Caco-2 (cell line): Measurements from ENCODE around the gene RBM48. TPM values are rescaled to one million over a fixed set of nuclear protein-coding genes. Genes with fewer than 3 reads are reported as not detected.

ENCODE experiments used
- BruUV-seq: library from RNA; stranded (reverse); fragments of 400-500 nt; replicated peaks from 2 replicates; lab custom pipeline; 2021; lab: Mats Ljungman, UMichigan
- CTCF ChIA-PET: fragments of 300-600 bp; sonication (Branson Sonifier 250); formaldehyde crosslinking; loops from one replicate; lab custom pipeline; 2022; ENCODE audit warnings: antibody characterized with exemption; lab: Charles Lee
- POLR2A ChIA-PET: fragments of 300-600 bp; sonication (Branson Sonifier 250); formaldehyde crosslinking; loops from one replicate; lab custom pipeline; 2022; ENCODE audit warnings: antibody characterized with exemption; lab: Charles Lee
- DNase-seq, 2 experiments: peaks; one replicate each; pipeline versions ENCODE4 v3.0.0 to v3.0.0-alpha.2; 2020 to 2022
- H3K27me3 ChIP-seq: replicated peaks from 2 replicates; pipeline ENCODE4 v1.6.0; 2011; ENCODE audit warnings: low read length; ENCODE audit not compliant: control insufficient read depth, insufficient read depth
- H3K36me3 ChIP-seq: 2 replicates; pipeline ENCODE4 v1.5.1; 2011; ENCODE audit warnings: low read length; ENCODE audit not compliant: control insufficient read depth, insufficient read depth
- H3K4me1 ChIP-seq: fragments of 250-450 bp; sonication (Bioruptor Pico); 2 replicates; pipeline ENCODE4 v1.5.1; 2020; ENCODE audit warnings: mild to moderate bottlenecking
- H3K4me3 ChIP-seq: 2 replicates; pipeline ENCODE4 v1.5.1; 2011; ENCODE audit warnings: low read depth, mild to moderate bottlenecking, control low read depth, low read length
- H3K9me3 ChIP-seq: fragments of 250-450 bp; sonication (Bioruptor Pico); 2 replicates; pipeline ENCODE4 v1.5.1; 2020; ENCODE audit warnings: mild to moderate bottlenecking, moderate library complexity
- H3K27ac Mint-ChIP-seq: one replicate; pipeline ENCODE4 v1.8.0; 2022; ENCODE audit warnings: mixed read lengths; ENCODE audit not compliant: unreplicated experiment
- H3K27me3 Mint-ChIP-seq: one replicate; pipeline ENCODE4 v1.8.0; 2022; ENCODE audit warnings: mixed read lengths; ENCODE audit not compliant: insufficient read depth, unreplicated experiment
- H3K36me3 Mint-ChIP-seq: one replicate; pipeline ENCODE4 v1.8.0; 2022; ENCODE audit warnings: mild to moderate bottlenecking, mixed read lengths; ENCODE audit not compliant: insufficient read depth, unreplicated experiment
- H3K4me1 Mint-ChIP-seq: one replicate; pipeline ENCODE4 v1.8.0; 2022; ENCODE audit warnings: low read depth, mixed read lengths; ENCODE audit not compliant: unreplicated experiment
- H3K4me3 Mint-ChIP-seq: one replicate; pipeline ENCODE4 v1.8.0; 2022; ENCODE audit warnings: mild to moderate bottlenecking, moderate library complexity, mixed read lengths; ENCODE audit not compliant: unreplicated experiment
- H3K9me3 Mint-ChIP-seq: one replicate; pipeline ENCODE4 v1.8.0; 2022; ENCODE audit warnings: mixed read lengths; ENCODE audit not compliant: unreplicated experiment
- CTCF ChIP-seq, 2 experiments: fragments of 200-600 bp in 1 of 2; IDR thresholded peaks; 1 replicate in 1 of 2; 2 replicates in 1 of 2; pipeline versions ENCODE4 v1.5.1 to v1.8.0; 2011 to 2022; ENCODE audit warnings: antibody characterized with exemption in 1 of 2, control low read depth in 1 of 2, inconsistent platforms in 1 of 2, low read depth in 1 of 2, low read length in 1 of 2, mild to moderate bottlenecking in 1 of 2, moderate library complexity in 1 of 2; ENCODE audit not compliant: insufficient read depth in 1 of 2, severe bottlenecking in 1 of 2, unreplicated experiment in 1 of 2
- intact Hi-C: fragments of 100-400 bp; cut with micrococcal nuclease; formaldehyde crosslinking; loops from one replicate; pipeline ENCODE4 v1.10.0; 2022; ENCODE audit not compliant: unreplicated experiment
- total RNA-seq: library from RNA; stranded (reverse); gene quantifications from 2 replicates; pipeline ENCODE4 v1.2.3, GENCODE V29; 2022

Gene RBM48
- total RNA-seq, 1 experiment from 2014 or later, result 14.2 TPM

GRCh38 chr7:92569137-92569536 is 40.5 kb downstream of the RBM48 start:
- BruUV-seq, result no TSS peak
- H3K36me3 ChIP-seq, result no peaks in the 10 kb centered on the region; the same call in 1 of the 2 replicates
- H3K27me3 Mint-ChIP-seq, result no peaks in the 10 kb centered on the region
- peaks cover 1% of the 10 kb centered on the region; the same call in 1 of the 2 replicates for H3K4me1 ChIP-seq
- no peak for TF ChIP-seq CTCF (IDR thresholded peaks at IDR 0.05; ENCODE audit: insufficient read depth in 1 of 2, low read depth in 1 of 2, low read length in 1 of 2, severe bottlenecking in 1 of 2, unreplicated experiment in 1 of 2)
- no peak for DNase-seq
- no peaks in the 10 kb centered on the region for H3K9me3 ChIP-seq
- H3K4me1 Mint-ChIP-seq, result no peaks in the 10 kb centered on the region
- H3K4me3 Mint-ChIP-seq, result no peak overlapping the region
- ChIA-PET POLR2A (no interaction called here), CTCF (no interaction called here)
- no peak overlapping the region for H3K27ac Mint-ChIP-seq
- H3K9me3 Mint-ChIP-seq, result no peaks in the 10 kb centered on the region
- intact Hi-C loops, result no loop called here
- H3K4me3 ChIP-seq, result no peak overlapping the region
- H3K36me3 Mint-ChIP-seq, result peaks cover 63% of the 10 kb centered on the region
- no peaks in the 10 kb centered on the region for H3K27me3 ChIP-seq

GRCh38 chr7:92576296-92576695 is 47.7 kb downstream of the RBM48 start:
- Mint-ChIP-seq H3K4me3 (no peak overlapping the region), H3K27ac (no peak overlapping the region), H3K27me3 (no peaks in the 10 kb centered on the region), H3K4me1 (no peaks in the 10 kb centered on the region), H3K36me3 (peaks cover 70% of the 10 kb centered on the region), H3K9me3 (no peaks in the 10 kb centered on the region)
- intact Hi-C loops, result no loop called here
- no peak for DNase-seq
- no peak for TF ChIP-seq CTCF (IDR thresholded peaks at IDR 0.05; ENCODE audit: insufficient read depth in 1 of 2, low read depth in 1 of 2, low read length in 1 of 2, severe bottlenecking in 1 of 2, unreplicated experiment in 1 of 2)
- H3K9me3 ChIP-seq, result no peaks in the 10 kb centered on the region
- no peaks in the 10 kb centered on the region; the same call in none of the 2 replicates for H3K36me3 ChIP-seq
- H3K4me1 ChIP-seq, result no peaks in the 10 kb centered on the region
- ChIA-PET CTCF (interaction anchor here (1.0 to 1.1 kb wide), 2 partner anchors 11 to 48 kb away, joined by 4 read pairs; partner anchors contain the start of gene RBM48), POLR2A (no interaction called here)
- no peak overlapping the region for H3K4me3 ChIP-seq
- no peaks in the 10 kb centered on the region for H3K27me3 ChIP-seq
- BruUV-seq, result no TSS peak

- H3K27me3 ChIP-seq, result no peaks in the 10 kb centered on the region
- Mint-ChIP-seq H3K27ac (no peak overlapping the region), H3K4me1 (peaks cover 7% of the 10 kb centered on the region), H3K4me3 (no peak overlapping the region), H3K36me3 (peaks cover 43% of the 10 kb centered on the region), H3K27me3 (no peaks in the 10 kb centered on the region), H3K9me3 (peaks cover 9% of the 10 kb centered on the region)
- intact Hi-C loops, result no loop called here
- TF ChIP-seq CTCF (IDR thresholded peaks at IDR 0.05; ENCODE audit: insufficient read depth in 1 of 2, low read depth in 1 of 2, low read length in 1 of 2, severe bottlenecking in 1 of 2, unreplicated experiment in 1 of 2), result no peak
- no TSS peak for BruUV-seq
- H3K4me3 ChIP-seq, result no peak overlapping the region
- H3K36me3 ChIP-seq, result no peaks in the 10 kb centered on the region; the same call in none of the 2 replicates
- ChIA-PET POLR2A (interaction anchor here (0.6 kb wide), 1 partner anchor 63 kb away, joined by 3 read pairs; no protein-coding TSS in a partner anchor), CTCF (no interaction called here)
- no peaks in the 10 kb centered on the region for H3K9me3 ChIP-seq
- DNase-seq, result no peak
- H3K4me1 ChIP-seq, result peaks cover 16% of the 10 kb centered on the region
Measured at GRCh38 chr7:92582948-92583347, 54.4 kb downstream of the RBM48 start.
